DOHH2 (cell line): Measurements from ENCODE around the gene SLC39A6.

Source experiments
- CTCF ChIP-seq: fragments of 200-600 bp; sonication (generic); IDR thresholded peaks from one replicate; pipeline ENCODE4 v1.5.1; 2014; ENCODE audit warnings: antibody characterized with exemption, mild to moderate bottlenecking, low read depth, low read length; ENCODE audit not compliant: poor library complexity, severe bottlenecking
- EZH2phosphoT487 ChIP-seq: fragments of 200-600 bp; sonication (generic); IDR thresholded peaks from 2 replicates; pipeline ENCODE4 v1.6.1; 2017; ENCODE audit warnings: borderline replicate concordance, mild to moderate bottlenecking, antibody characterized with exemption, low read length, moderate library complexity, mixed read lengths

GRCh38 chr18:36094431-36094830, 34.7 kb downstream of the SLC39A6 start:
- TF ChIP-seq CTCF (no peak), EZH2phosphoT487 (no peak)
